HG03520 (cell line): Measurements from ENCODE around the gene TEX19.
"Not testable (repeated sequence)": the region's sequence is repeated elsewhere in the genome, so short reads cannot be mapped to it uniquely, and the experiment has no call there.

Experiments
- ATAC-seq: cut with Tn5 transposase; IDR thresholded peaks from one replicate; pipeline ENCODE4 v1.9.1; 2021; ENCODE audit warnings: mild to moderate bottlenecking, moderate library complexity; ENCODE audit not compliant: unreplicated experiment

The TEX19 gene

GRCh38 chr17:82403662-82404660 is 44.9 kb downstream of the TEX19 start:
- no peak for ATAC-seq

- no peak for ATAC-seq
Observed at GRCh38 chr17:82405051-82405450, 46.0 kb downstream of the TEX19 start.

GRCh38 chr17:82406131-82406671 is 47.2 kb downstream of the TEX19 start:
- ATAC-seq: no peak

GRCh38 chr17:82407255-82407654 is 48.2 kb downstream of the TEX19 start:
- ATAC-seq: no peak

- ATAC-seq: no peak
Observed at GRCh38 chr17:82408288-82408937, 49.4 kb downstream of the TEX19 start.

GRCh38 chr17:82408938-82409318 is 49.9 kb downstream of the TEX19 start:
- no peak for ATAC-seq

- no peak for ATAC-seq
Observed at GRCh38 chr17:82410014-82410716, 51.1 kb downstream of the TEX19 start.

- ATAC-seq: no peak
Observed at GRCh38 chr17:82411396-82412053, 52.5 kb downstream of the TEX19 start.

- not testable (repeated sequence) for ATAC-seq
Observed at GRCh38 chr17:82412081-82412480, 53.0 kb downstream of the TEX19 start.

- no peak for ATAC-seq
Observed at GRCh38 chr17:82412535-82413520, 53.8 kb downstream of the TEX19 start.
